GM18867 (cell line): ENCODE data around the gene SMTNL1.
A peak's percentile ranks its signal among the peaks of the same experiment; 100 is the strongest.

Experiments used
- ATAC-seq: cut with Tn5 transposase; IDR thresholded peaks from one replicate; pipeline ENCODE4 v1.9.1; 2021; ENCODE audit warnings: mild to moderate bottlenecking, moderate library complexity; ENCODE audit not compliant: unreplicated experiment

Gene SMTNL1

GRCh38 chr11:57536947-57537619 lies at the start of gene SMTNL1:
Gene SMTNL1 (plus strand): TSS chr11:57537595. CDS start chr11:57542643, 5,048 bp downstream.
- ATAC-seq = no peak

GRCh38 chr11:57487920-57488659 lies 49.3 kb upstream of the SMTNL1 start:
- no peak for ATAC-seq

- no peak for ATAC-seq
Observed at GRCh38 chr11:57490456-57491248, 46.7 kb upstream of the SMTNL1 start.

GRCh38 chr11:57491371-57492061 lies 45.9 kb upstream of the SMTNL1 start:
- no peak for ATAC-seq

GRCh38 chr11:57493507-57494503 lies 43.6 kb upstream of the SMTNL1 start:
- ATAC-seq = peak; percentile 79

- ATAC-seq = no peak
Observed at GRCh38 chr11:57496109-57496820, 41.1 kb upstream of the SMTNL1 start.

- no peak for ATAC-seq
Observed at GRCh38 chr11:57497303-57498247, 39.8 kb upstream of the SMTNL1 start.

GRCh38 chr11:57498540-57498939 lies 38.9 kb upstream of the SMTNL1 start:
- no peak for ATAC-seq

GRCh38 chr11:57499413-57499982 lies 37.9 kb upstream of the SMTNL1 start:
- ATAC-seq = peak; percentile 80

GRCh38 chr11:57499983-57500461 lies 37.4 kb upstream of the SMTNL1 start:
- ATAC-seq = no peak

- no peak for ATAC-seq
Observed at GRCh38 chr11:57500515-57500914, 36.9 kb upstream of the SMTNL1 start.

- ATAC-seq = no peak
Observed at GRCh38 chr11:57500926-57501325, 36.5 kb upstream of the SMTNL1 start.

GRCh38 chr11:57501953-57502352 lies 35.4 kb upstream of the SMTNL1 start:
- ATAC-seq = no peak

- no peak for ATAC-seq
Observed at GRCh38 chr11:57502376-57502775, 35.0 kb upstream of the SMTNL1 start.

- no peak for ATAC-seq
Observed at GRCh38 chr11:57502870-57503269, 34.5 kb upstream of the SMTNL1 start.

- no peak for ATAC-seq
Observed at GRCh38 chr11:57504511-57504910, 32.9 kb upstream of the SMTNL1 start.

GRCh38 chr11:57506522-57506921 lies 30.9 kb upstream of the SMTNL1 start:
- ATAC-seq = no peak
